HUES64 (cell line): Measurements from ENCODE around the gene DCBLD1.

ENCODE experiments used
- H3K27ac ChIP-seq: 2 replicates; pipeline ENCODE4 v1.7.0; 2013; ENCODE audit warnings: low read depth, low read length, inconsistent platforms
- H3K27me3 ChIP-seq: 2 replicates; pipeline ENCODE4 v1.6.1; 2013; ENCODE audit warnings: mild to moderate bottlenecking, low read length; ENCODE audit not compliant: insufficient read depth
- H3K36me3 ChIP-seq: 2 replicates; pipeline ENCODE4 v1.6.1; 2013; ENCODE audit warnings: mild to moderate bottlenecking, low read length; ENCODE audit not compliant: insufficient read depth
- H3K4me1 ChIP-seq: 2 replicates; pipeline ENCODE4 v1.6.1; 2013; ENCODE audit warnings: mild to moderate bottlenecking, low read length, moderate library complexity; ENCODE audit not compliant: insufficient read depth
- H3K4me3 ChIP-seq: 2 replicates; pipeline ENCODE4 v1.5.1; 2013; ENCODE audit warnings: mild to moderate bottlenecking, low read length, moderate library complexity
- H3K9ac ChIP-seq: 2 replicates; pipeline ENCODE4 v1.6.1; 2013; ENCODE audit warnings: mild to moderate bottlenecking, low read depth, low read length
- H3K9me3 ChIP-seq: 2 replicates; pipeline ENCODE4 v1.6.1; 2013; ENCODE audit warnings: low read depth, low read length; ENCODE audit not compliant: insufficient read depth
- WGBS: fragments of 150-250, 120-280 bp; methylation state at CpG from one replicate; pipeline ENCODE4 v1.1.7; 2013; ENCODE audit warnings: missing lambda C conversion rate; 5-methylcytosine and 5-hydroxymethylcytosine counted together

The DCBLD1 gene

DNA sequence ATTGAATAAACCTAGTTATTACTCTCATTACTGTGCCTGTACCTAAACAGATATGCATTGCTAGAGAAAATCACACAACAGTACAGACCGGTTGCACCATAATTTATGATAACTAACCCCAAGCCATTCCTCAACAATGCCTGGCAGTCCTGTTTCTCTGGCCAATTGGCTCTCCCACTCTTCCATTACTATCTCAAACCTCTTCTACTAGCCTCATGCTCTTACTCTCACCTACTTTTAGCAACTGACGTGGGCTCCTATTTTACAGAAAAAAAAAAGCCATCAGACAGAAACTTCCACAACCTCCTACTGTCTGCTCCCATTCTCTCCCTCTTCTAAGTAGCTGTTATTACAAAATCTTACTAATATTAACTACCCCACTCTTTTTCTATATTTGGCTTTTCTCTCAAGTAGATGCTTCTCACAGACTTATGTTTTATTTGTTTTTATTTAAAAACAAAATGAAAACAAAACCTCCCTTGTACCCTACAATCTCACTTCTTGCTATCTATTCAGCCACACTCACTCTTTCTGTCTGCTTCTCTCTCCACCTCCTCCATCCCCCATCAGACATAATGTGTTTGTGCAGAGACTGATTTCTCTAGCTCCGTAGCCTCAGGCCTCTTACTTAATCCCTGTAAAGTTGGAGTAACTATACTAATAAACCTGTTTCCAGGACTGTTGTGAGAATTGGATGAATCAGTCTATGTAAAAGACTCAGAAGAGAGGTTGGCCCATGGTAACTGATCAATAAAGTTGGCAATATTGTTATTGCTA lies 110.7 kb downstream of the DCBLD1 start:
- Histone ChIP-seq H3K27ac (no peak overlapping the region), H3K4me1 (no peaks in the 10 kb centered on the region), H3K4me3 (no peak overlapping the region), H3K9ac (no peak overlapping the region), H3K27me3 (no peaks in the 10 kb centered on the region), H3K36me3 (peaks cover 32% of the 10 kb centered on the region), H3K9me3 (peaks cover 8% of the 10 kb centered on the region; the same call in 1 of the 2 replicates)
- WGBS: 90% methylated on average over 2 of the region's 3 CpGs

DNA sequence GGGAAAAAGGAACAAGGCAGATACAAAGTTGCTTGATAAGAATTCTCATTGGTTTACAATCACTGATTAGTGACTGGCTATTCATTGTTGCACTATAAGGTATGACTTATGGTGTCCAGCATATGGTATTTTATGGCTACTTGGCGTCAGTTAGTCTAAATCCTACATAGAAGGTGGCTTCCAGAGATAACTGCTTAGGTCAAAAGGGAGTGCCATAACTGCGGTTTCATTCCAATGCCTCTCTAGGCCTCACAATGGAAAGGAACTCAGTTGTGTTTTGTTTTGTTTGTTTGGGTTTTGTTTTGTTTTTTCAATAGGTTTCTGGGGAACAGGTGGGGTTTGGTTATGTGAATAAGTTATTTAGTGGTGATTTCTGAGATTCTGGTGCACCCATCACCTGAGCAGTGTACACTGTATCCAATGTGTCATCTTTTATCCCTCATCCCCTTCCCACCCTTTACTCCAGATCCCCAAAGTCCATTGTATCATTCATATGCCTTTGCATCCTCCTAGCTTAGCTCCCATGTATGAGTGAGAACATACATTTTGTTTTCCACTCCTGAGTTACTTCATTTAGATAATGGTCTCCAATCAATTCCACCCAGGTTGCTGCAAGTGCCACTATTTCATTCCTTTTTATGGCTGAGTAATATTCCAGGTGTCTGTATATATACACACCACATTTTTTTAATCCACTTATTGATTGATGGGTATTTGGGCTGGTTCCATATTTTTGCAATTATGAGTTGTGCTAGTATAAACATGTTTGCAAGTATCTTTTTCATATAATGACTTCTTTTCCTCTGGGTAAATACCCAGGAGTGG lies 112.8 kb downstream of the DCBLD1 start:
- WGBS: 95% methylated on average over 2 of the region's 2 CpGs
- H3K9ac ChIP-seq: no peak overlapping the region
- no peak overlapping the region for H3K27ac ChIP-seq
- H3K9me3 ChIP-seq: peaks cover 8% of the 10 kb centered on the region; the same call in 1 of the 2 replicates
- H3K36me3 ChIP-seq: peaks cover 37% of the 10 kb centered on the region
- H3K27me3 ChIP-seq: no peaks in the 10 kb centered on the region
- no peak overlapping the region for H3K4me3 ChIP-seq
- H3K4me1 ChIP-seq: no peaks in the 10 kb centered on the region

DNA sequence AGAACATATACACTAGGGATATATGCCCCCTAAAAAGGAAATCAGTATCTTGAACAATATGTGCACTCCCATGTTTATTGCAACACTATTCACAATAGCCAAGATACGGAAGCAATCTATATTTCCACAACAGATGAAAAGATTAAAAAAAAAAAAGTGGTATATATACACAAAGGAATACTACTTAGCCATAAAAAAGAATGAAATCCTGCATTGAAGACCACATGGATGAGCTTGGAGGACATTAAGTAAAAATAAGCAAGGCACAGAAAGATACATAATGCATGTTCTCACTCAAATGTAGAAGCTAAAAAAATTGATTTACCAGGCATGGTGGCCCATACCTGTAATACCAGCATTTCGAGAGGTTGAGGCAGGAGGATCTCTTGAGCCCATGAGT lies 115.3 kb downstream of the DCBLD1 start:
- Histone ChIP-seq H3K4me1 (peaks cover 5% of the 10 kb centered on the region; the same call in 1 of the 2 replicates), H3K27ac (no peak overlapping the region), H3K4me3 (no peak overlapping the region), H3K36me3 (peaks cover 36% of the 10 kb centered on the region), H3K27me3 (no peaks in the 10 kb centered on the region), H3K9me3 (peaks cover 8% of the 10 kb centered on the region; the same call in 1 of the 2 replicates), H3K9ac (no peak overlapping the region)
- WGBS: 100% methylated on average over 1 of the region's 2 CpGs
